Measurements from ENCODE around the gene PFDN2. TPM values are rescaled to one million over a fixed set of nuclear protein-coding genes. Genes with fewer than 3 reads are reported as not detected.
"Not testable (repeated sequence)": the region's sequence is repeated elsewhere in the genome, so short reads cannot be mapped to it uniquely, and the experiment has no call there.

The PFDN2 gene
- polyA plus RNA-seq, 1 of the 3 experiments (the other 2 are of a cell fraction) = 445 TPM

- Histone ChIP-seq H3F3A (replicated peaks; ENCODE audit: insufficient read depth) (peaks cover 15% of the 10 kb centered on the region), H3K27me3 (ENCODE audit: insufficient read depth) (no peaks in the 10 kb centered on the region), H3K79me2 (ENCODE audit: insufficient read depth) (peaks cover 62% of the 10 kb centered on the region), H3K9me3 (no peaks in the 10 kb centered on the region), H3K4me1 (ENCODE audit: control insufficient read depth in 1 of 2, insufficient read depth in 2 of 2, low read depth in 1 of 2, low read length in 1 of 2) (peaks cover 22 to 25% of the 10 kb centered on the region in 2 experiments; a peak in 3 of 4 replicates), H3K4me2 (peak overlapping the region; percentile 92), H3K36me3 (replicated peaks in 1 of 2; ENCODE audit: control insufficient read depth in 1 of 2, insufficient read depth in 2 of 2, low read length in 1 of 2) (peaks cover 30 to 46% of the 10 kb centered on the region in 2 experiments), H3K4me3 (ENCODE audit: low read depth in 2 of 2, low read length in 1 of 2) (peak overlapping the region; percentile 79 to 92), H3K9me2 (no peaks in the 10 kb centered on the region), H4K20me1 (ENCODE audit: insufficient read depth) (peaks cover 17% of the 10 kb centered on the region), H2AFZ (ENCODE audit: low read depth) (no peak overlapping the region), H3K27ac (ENCODE audit: low read depth in 2 of 2, low read length in 1 of 2) (peak overlapping the region; percentile 90 to 93), H3K9ac (peak overlapping the region; percentile 93; the same call in 1 of the 2 replicates)
- CTCF ChIA-PET = interaction anchor here (0.8 to 1.4 kb wide), 2 partner anchors 12 to 31 kb away, joined by 3 to 9 read pairs; partner anchors contain the start of gene DEDD
- DNase-seq = peak; percentile 39
- TF ChIP-seq RXRA (IDR thresholded peaks at IDR 0.05; ENCODE audit: borderline replicate concordance, low read depth) (no peak), USF1 (IDR thresholded peaks at IDR 0.05; ENCODE audit: borderline replicate concordance, low read depth) (no peak), CTCF (IDR thresholded peaks at IDR 0.05) (peak; percentile 55), GABPA (IDR thresholded peaks at IDR 0.05; ENCODE audit: low read depth) (no peak), POLR2AphosphoS5 (IDR thresholded peaks at IDR 0.05; ENCODE audit: low read depth, low read length) (peak; percentile 3), YY1 (IDR thresholded peaks at IDR 0.05; ENCODE audit: low read depth) (no peak), MAX (IDR thresholded peaks at IDR 0.05; ENCODE audit: low read depth) (no peak), TAF1 (IDR thresholded peaks at IDR 0.05; ENCODE audit: borderline replicate concordance, low read depth, low read length) (no peak), TCF12 (IDR thresholded peaks at IDR 0.05) (no peak), CHD2 (IDR thresholded peaks at IDR 0.05; ENCODE audit: low read length, partially characterized antibody) (no peak), EZH2phosphoT487 (IDR thresholded peaks at IDR 0.05; ENCODE audit: borderline replicate concordance, low read depth) (no peak), RFX5 (IDR thresholded peaks at IDR 0.05; ENCODE audit: low read length) (no peak)
- POLR2A ChIA-PET = interaction anchor here (0.9 to 1.7 kb wide), 2 partner anchors 9 to 78 kb away, joined by 3 to 5 read pairs; no protein-coding TSS in a partner anchor
- 49% methylated on average over 10 of the region's 10 CpGs for WGBS (ENCODE audit: low lambda C conversion rate)
Measured at GRCh38 chr1:161119092-161119903, 1.5 kb upstream of the PFDN2 start.

- DNase-seq; H3K9ac ChIP-seq; H2AFZ ChIP-seq (ENCODE audit: low read depth); H3K4me3 ChIP-seq (ENCODE audit: low read depth in 2 of 2, low read length in 1 of 2); H3K27me3 ChIP-seq (ENCODE audit: insufficient read depth); POLR2A ChIA-PET; H3K9me3 ChIP-seq; H3K9me2 ChIP-seq: not testable (repeated sequence)
- H4K20me1 ChIP-seq (ENCODE audit: insufficient read depth) = peaks cover 45% of the 10 kb centered on the region
- H3F3A ChIP-seq (replicated peaks; ENCODE audit: insufficient read depth) = peaks cover 15% of the 10 kb centered on the region
- peak overlapping the region; percentile 92 for H3K4me2 ChIP-seq
- peak overlapping the region in 1 of 2 experiments; percentile 45; a peak in 2 of 4 replicates for H3K27ac ChIP-seq (ENCODE audit: low read depth in 2 of 2, low read length in 1 of 2)
- H3K36me3 ChIP-seq (replicated peaks in 1 of 2; ENCODE audit: control insufficient read depth in 1 of 2, insufficient read depth in 2 of 2, low read length in 1 of 2) = peaks cover 17 to 21% of the 10 kb centered on the region in 2 experiments
- H3K79me2 ChIP-seq (ENCODE audit: insufficient read depth) = peaks cover 86% of the 10 kb centered on the region
- peaks cover 22 to 25% of the 10 kb centered on the region in 2 experiments; a peak in 3 of 4 replicates for H3K4me1 ChIP-seq (ENCODE audit: control insufficient read depth in 1 of 2, insufficient read depth in 2 of 2, low read depth in 1 of 2, low read length in 1 of 2)
- CTCF ChIA-PET = interaction anchor here (0.7 to 1.6 kb wide), 2 partner anchors 16 to 18 kb away, joined by 3 to 5 read pairs; partner anchors contain the start of gene KLHDC9
- 95% methylated on average over 6 of the region's 6 CpGs for WGBS (ENCODE audit: low lambda C conversion rate)
Measured at GRCh38 chr1:161115961-161116360, 1.9 kb downstream of the PFDN2 start.
